Tibial artery (tissue), 4 donors: Measurements from ENCODE around the gene XPO1.
A peak's percentile ranks its signal among the peaks of the same experiment; 100 is the strongest.

Experiments
- DNase-seq, 2 donors: peaks; one replicate each; pipeline ENCODE4 v3.0.0-alpha.2; 2019
- H3K27ac ChIP-seq, 2 donors: fragments of 200-600 bp; sonication (generic) in 1 of 2; 1 replicate in 1 of 2; 2 replicates in 1 of 2; pipeline ENCODE4 v1.5.1; 2018 to 2019; ENCODE audit warnings: mild to moderate bottlenecking in 1 of 2
- H3K27me3 ChIP-seq, 2 donors: fragments of 200-600 bp; sonication (generic) in 1 of 2; one replicate each; pipeline versions ENCODE4 v1.5.1 to v1.6.0; 2016 to 2019
- H3K36me3 ChIP-seq, 3 donors: fragments of 200-600 bp; sonication (generic) in 2 of 3; one replicate each; pipeline ENCODE4 v1.5.1; 2016 to 2019; ENCODE audit warnings: mild to moderate bottlenecking in 2 of 3
- H3K4me1 ChIP-seq, 4 donors: fragments of 200-600 bp; sonication (generic) in 2 of 4; 1 replicate in 3 of 4; 2 replicates in 1 of 4; pipeline ENCODE4 v1.5.1; 2016 to 2019
- H3K4me3 ChIP-seq, 2 donors: fragments of 200-600 bp; sonication (generic) in 1 of 2; 1 replicate in 1 of 2; 2 replicates in 1 of 2; pipeline ENCODE4 v1.5.1; 2018 to 2019; ENCODE audit warnings: mild to moderate bottlenecking in 2 of 2
- H3K9me3 ChIP-seq, 3 donors: fragments of 200-600 bp; sonication (generic) in 1 of 3; one replicate each; pipeline ENCODE4 v1.5.1; 2016 to 2019
- CTCF ChIP-seq, 2 experiments: fragments of 200-600 bp in 1 of 2; fragments of 450-650 bp in 1 of 2; IDR thresholded peaks; one replicate each; pipeline ENCODE4 v1.5.1; 2017 to 2019; ENCODE audit warnings: antibody characterized with exemption in 2 of 2, mild to moderate bottlenecking in 1 of 2, moderate library complexity in 1 of 2
- intact Hi-C: fragments of 100-400 bp; cut with DNase I; formaldehyde crosslinking; loops from one replicate; pipeline ENCODE4 v1.15.0; 2023; ENCODE audit warnings: low total_unique reads

The XPO1 gene

DNA sequence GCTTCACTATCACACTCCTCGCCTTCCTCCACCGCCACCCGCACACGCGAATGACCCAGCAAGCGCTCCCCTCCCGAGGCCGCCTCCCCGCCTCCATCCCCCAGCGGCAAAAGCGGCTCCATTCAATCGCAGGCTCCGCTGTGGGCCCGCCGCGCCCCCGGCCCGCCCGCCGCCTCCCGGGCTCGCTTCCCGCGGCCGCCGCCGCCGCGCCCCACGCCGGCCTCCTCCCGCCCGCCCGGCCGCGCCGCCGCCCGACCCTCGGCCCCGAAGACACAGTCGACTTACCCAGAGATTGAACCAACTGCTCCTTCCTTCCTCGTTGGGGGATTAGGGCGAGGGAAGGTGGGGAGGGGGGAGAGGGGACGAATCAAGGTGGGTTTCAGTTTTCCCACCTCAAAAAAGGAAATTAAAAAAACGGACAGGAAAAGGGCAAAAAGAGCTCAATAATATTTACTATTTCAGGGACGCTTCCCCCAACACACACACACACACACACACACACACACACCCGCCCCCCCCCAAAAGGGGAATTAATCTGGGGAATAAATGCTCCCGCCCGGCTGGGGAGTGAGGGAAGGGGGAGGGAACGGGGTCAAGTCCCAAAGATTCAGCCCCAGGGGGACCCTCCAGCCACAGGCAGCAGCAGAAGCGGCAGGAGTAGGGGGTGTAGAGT, 743 bp downstream of the XPO1 start:
- no peaks in the 10 kb centered on the region for H3K9me3 ChIP-seq
- peak overlapping the region; percentile 79 to 97 for H3K4me3 ChIP-seq
- H3K27ac ChIP-seq, result peak overlapping the region; percentile 98 to 99
- no peak for TF ChIP-seq CTCF (IDR thresholded peaks at IDR 0.05)
- no peaks in the 10 kb centered on the region for H3K27me3 ChIP-seq
- H3K4me1 ChIP-seq, result peaks cover 6 to 38% (median 23%) of the 10 kb centered on the region in 4 donors
- no peaks in the 10 kb centered on the region for H3K36me3 ChIP-seq
- DNase-seq, result peak in 1 of 2 donors; percentile 46
- intact Hi-C loops, result loop anchor here (5.0 to 10.0 kb wide), 3 partner anchors 157 to 315 kb away; partner anchors contain the start of gene FAM161A

DNA sequence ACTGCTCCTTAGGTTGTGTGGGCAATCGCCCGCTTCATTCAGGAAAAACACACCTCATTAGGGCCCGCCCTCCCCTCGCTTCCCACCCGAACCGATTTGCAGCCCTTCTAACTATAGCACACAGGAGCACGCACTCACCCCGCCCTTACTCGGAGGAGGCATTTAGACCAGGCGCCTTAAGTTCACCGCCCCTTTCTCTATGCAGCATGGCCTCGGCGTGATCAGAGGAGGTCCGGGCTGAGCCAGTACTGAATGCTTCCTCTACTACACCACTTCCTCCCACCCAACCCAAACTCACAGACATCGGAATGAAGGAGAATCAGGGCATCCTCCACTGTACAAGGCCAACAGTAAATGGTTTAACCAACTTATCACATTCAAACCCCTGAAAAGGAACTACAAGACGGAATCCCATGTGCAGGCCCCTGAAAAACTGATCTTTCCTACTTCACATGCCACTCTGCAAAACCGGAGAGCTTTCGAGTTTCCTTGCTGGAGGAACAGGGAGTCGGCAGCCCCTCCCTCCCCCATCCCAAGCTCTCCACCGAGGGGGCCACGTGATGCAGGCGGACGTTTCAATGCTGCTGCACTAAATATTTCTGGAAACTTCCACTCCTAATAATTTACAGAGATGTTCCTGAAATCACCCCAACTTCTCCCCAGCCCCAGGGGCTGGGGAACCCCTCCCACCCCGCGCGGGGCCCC, 1.4 kb downstream of the XPO1 start:
- intact Hi-C loops, result loop anchor here (5.0 to 10.0 kb wide), 3 partner anchors 158 to 316 kb away; partner anchors contain the start of gene FAM161A

DNA sequence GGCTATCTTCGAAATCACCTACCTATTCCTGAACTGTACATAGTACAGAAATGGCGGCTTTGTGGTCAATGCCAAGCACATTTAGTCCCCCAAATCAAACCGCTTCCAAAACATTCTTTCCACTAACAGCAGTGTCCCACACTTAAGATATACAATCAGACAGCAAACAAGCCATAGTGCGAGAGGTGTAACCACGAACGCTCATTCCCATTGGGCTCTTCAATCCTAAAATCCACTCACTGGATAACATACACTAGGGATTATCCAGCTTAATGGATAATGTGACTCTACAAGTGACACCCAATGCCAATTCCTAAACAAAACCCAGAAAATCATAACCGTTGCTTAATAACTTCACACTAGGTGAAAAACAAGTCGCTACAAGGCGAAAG, 2.0 kb downstream of the XPO1 start:
- Histone ChIP-seq H3K27ac (peak overlapping the region; percentile 98 to 99), H3K27me3 (no peaks in the 10 kb centered on the region), H3K4me3 (peak overlapping the region; percentile 79 to 97), H3K9me3 (no peaks in the 10 kb centered on the region), H3K4me1 (peaks cover 6 to 48% (median 24%) of the 10 kb centered on the region in 4 donors), H3K36me3 (no peaks in the 10 kb centered on the region)
- intact Hi-C loops, result loop anchor here (5.0 to 10.0 kb wide), 3 partner anchors 159 to 316 kb away; partner anchors contain the start of gene FAM161A
- no peak for TF ChIP-seq CTCF (IDR thresholded peaks at IDR 0.05)
- DNase-seq, result no peak

More for the DNA sequence above, 1.4 kb downstream of the XPO1 start:
- Histone ChIP-seq H3K4me3 (peak overlapping the region; percentile 79 to 97), H3K27ac (peak overlapping the region; percentile 98 to 99), H3K27me3 (no peaks in the 10 kb centered on the region), H3K9me3 (no peaks in the 10 kb centered on the region), H3K36me3 (no peaks in the 10 kb centered on the region), H3K4me1 (peaks cover 6 to 42% (median 23%) of the 10 kb centered on the region in 4 donors)
- peak; percentile 93 to 94 for DNase-seq
- TF ChIP-seq CTCF (IDR thresholded peaks at IDR 0.05), result no peak

GRCh38 chr2:61535449-61535848, 2.7 kb downstream of the XPO1 start:
- Histone ChIP-seq H3K27ac (peak overlapping the region; percentile 98 to 99), H3K27me3 (no peaks in the 10 kb centered on the region), H3K4me1 (peaks cover 6 to 55% (median 28%) of the 10 kb centered on the region in 4 donors), H3K4me3 (peak overlapping the region; percentile 79 to 97), H3K36me3 (no peaks in the 10 kb centered on the region), H3K9me3 (no peaks in the 10 kb centered on the region)
- TF ChIP-seq CTCF (IDR thresholded peaks at IDR 0.05), result no peak
- DNase-seq, result no peak
- intact Hi-C loops, result loop anchor here (5.0 to 10.0 kb wide), 3 partner anchors 159 to 317 kb away; partner anchors contain the start of gene FAM161A

GRCh38 chr2:61534926-61535325, 3.2 kb downstream of the XPO1 start:
- Histone ChIP-seq H3K4me1 (peaks cover 6 to 60% (median 32%) of the 10 kb centered on the region in 4 donors), H3K27me3 (no peaks in the 10 kb centered on the region), H3K4me3 (peak overlapping the region; percentile 79 to 97), H3K36me3 (no peaks in the 10 kb centered on the region), H3K27ac (peak overlapping the region; percentile 98 to 99), H3K9me3 (no peaks in the 10 kb centered on the region)
- intact Hi-C loops, result loop anchor here (5.0 to 10.0 kb wide), 3 partner anchors 160 to 317 kb away; partner anchors contain the start of gene FAM161A
- DNase-seq, result no peak
- no peak for TF ChIP-seq CTCF (IDR thresholded peaks at IDR 0.05)
